Fibroblast of lung (primary cell): ENCODE data around the gene KLHL17. TPM values are rescaled to one million over a fixed set of nuclear protein-coding genes. Genes with fewer than 3 reads are reported as not detected.

Experiments
- DNase-seq, 2 donors: peaks; one replicate each; pipeline versions ENCODE4 v3.0.0 to v3.0.0-alpha.2; 2010; ENCODE audit warnings: low read depth in 2 of 2
- H2AFZ ChIP-seq: 2 replicates; pipeline ENCODE4 v1.5.1; 2012; ENCODE audit warnings: low read length, control low read depth, inconsistent platforms
- H3K27ac ChIP-seq: 2 replicates; pipeline ENCODE4 v1.5.1; 2011; ENCODE audit warnings: low read length, control low read depth; ENCODE audit not compliant: insufficient read depth
- H3K27me3 ChIP-seq: 2 replicates; pipeline ENCODE4 v1.5.1; 2011; ENCODE audit warnings: mild to moderate bottlenecking, low read length; ENCODE audit not compliant: control insufficient read depth, insufficient read depth
- H3K36me3 ChIP-seq: 2 replicates; pipeline ENCODE4 v1.5.1; 2011; ENCODE audit warnings: low read length; ENCODE audit not compliant: control insufficient read depth, insufficient read depth
- H3K4me1 ChIP-seq: 2 replicates; pipeline ENCODE4 v1.5.1; 2011; ENCODE audit warnings: low read length; ENCODE audit not compliant: control insufficient read depth, insufficient read depth; ENCODE audit errors: extremely low read depth
- H3K4me2 ChIP-seq: 2 replicates; pipeline ENCODE4 v1.5.1; 2011; ENCODE audit warnings: low read length, control low read depth; ENCODE audit not compliant: insufficient read depth; ENCODE audit errors: extremely low read depth
- H3K4me3 ChIP-seq, 4 experiments: fragments of 200-600 bp in 1 of 4; sonication (generic) in 1 of 4; replicated peaks in 1 of 4; 2 replicates each; pipeline ENCODE4 v1.5.1; 2011 to 2016; ENCODE audit warnings: low read length in 4 of 4, low read depth in 3 of 4, mild to moderate bottlenecking in 3 of 4, control low read depth in 2 of 4, inconsistent platforms in 1 of 4, mixed read lengths in 1 of 4; ENCODE audit not compliant: insufficient read depth in 1 of 4; ENCODE audit errors: control extremely low read depth in 1 of 4
- H3K79me2 ChIP-seq: 2 replicates; pipeline ENCODE4 v1.5.1; 2012; ENCODE audit warnings: mild to moderate bottlenecking, low read length, inconsistent platforms; ENCODE audit not compliant: control insufficient read depth, insufficient read depth
- H3K9ac ChIP-seq: 2 replicates; pipeline ENCODE4 v1.5.1; 2011; ENCODE audit warnings: mild to moderate bottlenecking, low read length, control low read depth; ENCODE audit not compliant: insufficient read depth
- H3K9me3 ChIP-seq: 2 replicates; pipeline ENCODE4 v1.5.1; 2012; ENCODE audit warnings: low read depth, low read length; ENCODE audit not compliant: control insufficient read depth, insufficient read depth
- H4K20me1 ChIP-seq: 2 replicates; pipeline ENCODE4 v1.5.1; 2011; ENCODE audit warnings: low read length; ENCODE audit not compliant: control insufficient read depth, insufficient read depth; ENCODE audit errors: extremely low read depth
- CTCF ChIP-seq, 2 donors: IDR thresholded peaks in 1 of 2; conservative IDR thresholded peaks in 1 of 2; 1 replicate in 1 of 2; 2 replicates in 1 of 2; pipeline ENCODE4 v1.5.1; 2011 to 2012; ENCODE audit warnings: low read length in 2 of 2, control low read depth in 1 of 2, inconsistent platforms in 1 of 2, low read depth in 1 of 2, mild to moderate bottlenecking in 1 of 2
- EZH2 ChIP-seq: IDR thresholded peaks from 2 replicates; pipeline ENCODE4 v1.5.1; 2012; ENCODE audit warnings: low read length, control low read depth, mild to moderate bottlenecking; ENCODE audit errors: missing control alignments
- polyA plus RNA-seq, 2 donors: library from polyadenylated mRNA; depleted of rRNA in 1 of 2; stranded (reverse) in 1 of 2; unstranded in 1 of 2; fragments of >200 nt; gene quantifications; 2 replicates each; pipeline ENCODE4 v1.2.1, GENCODE V29; 2011 to 2012; ENCODE audit warnings: missing spikeins in 1 of 2
- total RNA-seq: library from RNA; depleted of rRNA; stranded (reverse); fragments of >200 nt; gene quantifications from 2 replicates; pipeline ENCODE4 v1.2.1, GENCODE V29; 2014

KLHL17 gene
- total and polyA plus RNA-seq, 2 donors (not counting 1 experiment from before 2014, with no cell fraction given), result 4.7 to 7.4 TPM

DNA sequence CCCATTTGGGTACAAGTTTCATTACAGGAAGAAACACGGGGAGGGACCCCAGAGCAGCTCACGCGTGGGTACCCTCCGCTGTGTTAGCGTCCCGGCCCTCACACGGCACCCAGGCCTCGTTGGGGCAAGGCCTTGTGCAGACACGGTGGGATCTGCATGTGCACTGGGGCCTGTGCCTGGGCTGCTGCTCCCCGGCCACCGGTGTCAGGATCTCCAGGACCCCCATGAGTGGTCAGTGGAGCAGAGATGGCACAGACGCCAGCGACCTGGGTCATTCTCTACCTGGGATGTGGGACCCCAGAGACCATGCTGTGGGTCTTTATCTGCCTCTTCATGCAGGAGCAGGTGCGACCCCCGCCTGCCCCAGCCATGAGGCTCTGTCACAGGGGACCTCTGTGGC is 42.0 kb upstream of the KLHL17 start:
- H3K27me3 ChIP-seq, result peaks cover 47% of the 10 kb centered on the region
- H3K79me2 ChIP-seq, result no peaks in the 10 kb centered on the region
- no peak overlapping the region for H3K4me2 ChIP-seq
- H2AFZ ChIP-seq, result no peak overlapping the region
- H3K4me3 ChIP-seq, result no peak overlapping the region
- peaks cover 7% of the 10 kb centered on the region for H3K4me1 ChIP-seq
- H3K9me3 ChIP-seq, result no peaks in the 10 kb centered on the region
- TF ChIP-seq EZH2, result no peak
- no peak for TF ChIP-seq CTCF (conservative IDR thresholded peaks at IDR 0.05 in 1 of 2, IDR thresholded peaks at IDR 0.05 in 1 of 2; ENCODE audit: low read depth in 1 of 2, low read length in 2 of 2)
- no peak overlapping the region for H3K27ac ChIP-seq
- no peak overlapping the region for H3K9ac ChIP-seq
- H3K36me3 ChIP-seq, result no peaks in the 10 kb centered on the region
- no peak for DNase-seq
- H4K20me1 ChIP-seq, result no peaks in the 10 kb centered on the region

DNA sequence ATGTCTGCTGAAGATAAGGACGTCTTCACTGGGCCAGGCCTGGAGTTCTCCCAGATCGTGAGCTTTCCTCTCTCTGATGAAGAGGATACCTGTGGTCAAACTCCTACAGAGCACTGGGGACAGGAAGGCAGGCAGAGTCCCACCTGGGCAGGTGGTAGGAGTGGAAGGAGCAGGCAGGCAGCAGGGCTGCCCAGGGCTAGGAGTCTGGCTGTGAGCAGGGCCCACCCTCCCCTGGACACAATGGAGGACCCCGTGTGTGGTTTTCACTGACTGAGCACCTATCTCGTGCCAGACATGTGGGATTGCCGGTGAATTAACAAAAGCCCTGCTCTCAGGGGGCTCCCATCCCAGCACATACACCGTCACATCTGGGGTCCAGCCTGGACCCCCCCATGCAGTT is 41.5 kb upstream of the KLHL17 start:
- Histone ChIP-seq H3K4me3 (no peak overlapping the region), H3K9ac (no peak overlapping the region), H3K27ac (no peak overlapping the region), H3K4me2 (no peak overlapping the region), H3K4me1 (peaks cover 7% of the 10 kb centered on the region), H3K27me3 (peaks cover 47% of the 10 kb centered on the region), H4K20me1 (no peaks in the 10 kb centered on the region), H2AFZ (no peak overlapping the region), H3K79me2 (no peaks in the 10 kb centered on the region), H3K36me3 (no peaks in the 10 kb centered on the region), H3K9me3 (no peaks in the 10 kb centered on the region)
- DNase-seq, result no peak
- TF ChIP-seq EZH2, result no peak
- no peak for TF ChIP-seq CTCF (conservative IDR thresholded peaks at IDR 0.05 in 1 of 2, IDR thresholded peaks at IDR 0.05 in 1 of 2; ENCODE audit: low read depth in 1 of 2, low read length in 2 of 2)

DNA sequence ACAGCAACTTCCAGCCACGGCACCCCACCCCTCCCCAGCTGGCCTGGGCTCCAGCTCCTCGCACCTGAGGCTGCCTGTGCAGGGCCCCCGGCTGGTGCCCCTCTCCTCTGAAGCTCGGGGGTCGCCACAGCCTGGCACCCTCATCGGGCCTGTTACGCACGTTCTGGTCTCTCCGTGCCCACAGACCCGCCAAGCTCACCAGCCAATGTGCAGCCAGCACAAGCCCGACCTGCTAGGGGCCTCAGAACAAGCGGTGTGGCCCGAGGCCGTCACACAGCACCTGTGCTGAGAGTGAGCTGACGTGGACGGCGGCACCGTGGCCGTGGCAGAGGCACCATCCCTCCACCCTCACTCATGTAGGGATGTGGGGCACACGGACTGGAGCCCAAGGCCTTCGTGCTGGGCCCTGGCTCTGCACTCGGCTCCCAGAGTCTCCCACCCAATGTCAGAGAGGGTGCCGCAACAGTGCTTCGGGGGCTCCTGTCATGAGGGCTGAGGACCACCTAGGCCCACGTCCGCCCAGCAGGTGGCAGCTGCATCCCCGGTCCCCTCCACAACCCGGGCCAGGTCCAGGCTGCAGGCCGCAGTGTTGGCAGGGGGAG is 41.0 kb upstream of the KLHL17 start:
- Histone ChIP-seq H3K36me3 (no peaks in the 10 kb centered on the region), H3K4me3 (no peak overlapping the region), H3K9ac (no peak overlapping the region), H3K4me1 (peaks cover 7% of the 10 kb centered on the region), H3K9me3 (no peaks in the 10 kb centered on the region), H3K4me2 (no peak overlapping the region), H4K20me1 (no peaks in the 10 kb centered on the region), H3K27me3 (peaks cover 47% of the 10 kb centered on the region), H3K27ac (no peak overlapping the region), H3K79me2 (no peaks in the 10 kb centered on the region), H2AFZ (no peak overlapping the region)
- TF ChIP-seq CTCF (conservative IDR thresholded peaks at IDR 0.05 in 1 of 2, IDR thresholded peaks at IDR 0.05 in 1 of 2; ENCODE audit: low read depth in 1 of 2, low read length in 2 of 2), result peak in 1 of 2 donors; percentile 8
- TF ChIP-seq EZH2, result no peak
- no peak for DNase-seq
